Kidney epithelial cell (primary cell): ENCODE results near the gene CCND3. TPM values are rescaled to one million over a fixed set of nuclear protein-coding genes. Genes with fewer than 3 reads are reported as not detected.

ENCODE experiments used
- DNase-seq: peaks from one replicate; pipeline ENCODE4 v3.0.0-alpha.2; 2010; ENCODE audit warnings: low read depth
- H3K27me3 ChIP-seq: 2 replicates; pipeline ENCODE4 v1.6.0; 2011; ENCODE audit warnings: low read length; ENCODE audit not compliant: control insufficient read depth, insufficient read depth
- H3K36me3 ChIP-seq: 2 replicates; pipeline ENCODE4 v1.5.1; 2011; ENCODE audit warnings: low read length; ENCODE audit not compliant: control insufficient read depth, insufficient read depth
- H3K4me3 ChIP-seq: 2 replicates; pipeline ENCODE4 v1.5.1; 2011; ENCODE audit warnings: low read depth, mild to moderate bottlenecking, control low read depth, low read length
- CTCF ChIP-seq: IDR thresholded peaks from 2 replicates; pipeline ENCODE4 v1.5.1; 2011; ENCODE audit warnings: mild to moderate bottlenecking, moderate library complexity, low read length, control low read depth, inconsistent platforms; ENCODE audit not compliant: insufficient read depth, poor library complexity, severe bottlenecking
- total RNA-seq: library from RNA; depleted of rRNA; stranded (reverse); fragments of >200 nt; gene quantifications from 2 replicates; pipeline ENCODE4 v1.2.3, GENCODE V29; 2015

CCND3 gene
- total RNA-seq: 23.9 and 29.2 TPM in 2 replicates

DNA sequence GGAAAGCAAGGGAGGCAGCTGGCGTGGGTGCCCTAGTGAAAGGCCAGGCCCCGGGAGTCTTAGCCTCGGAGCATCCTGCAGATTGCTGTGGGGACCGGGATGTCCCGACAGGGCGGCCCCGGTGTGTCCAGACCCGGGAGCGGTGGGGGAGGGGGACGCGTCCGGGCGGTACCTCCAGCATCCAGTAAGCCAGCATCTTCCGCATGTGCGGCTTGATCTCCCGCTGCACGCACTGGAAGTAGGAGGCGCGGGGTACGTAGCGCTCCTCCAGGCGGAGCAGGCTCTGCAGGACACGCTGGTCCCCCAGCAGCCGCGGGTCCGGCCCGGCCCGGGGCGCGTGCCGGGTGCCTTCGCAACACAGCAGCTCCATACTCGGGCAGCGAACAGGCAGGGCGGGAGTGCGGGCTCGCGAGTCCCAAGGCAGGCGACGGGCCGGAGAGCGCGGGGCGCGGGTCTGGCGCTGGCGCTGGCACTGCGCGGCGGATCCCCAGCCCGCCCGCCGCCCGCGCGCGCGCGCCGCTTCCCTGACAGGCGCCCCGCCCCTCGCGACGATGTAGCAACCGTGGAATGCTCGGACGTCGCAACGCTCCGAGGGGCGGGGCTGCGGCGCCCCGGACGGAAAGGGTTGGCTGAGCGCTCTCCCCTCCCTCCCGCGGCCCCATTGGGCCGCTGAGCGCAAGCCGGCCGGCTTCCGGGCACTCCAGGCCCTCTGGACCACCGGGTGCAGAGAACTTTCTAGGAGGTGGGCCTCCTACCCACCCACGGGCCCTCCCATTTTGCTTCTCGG lies at the start of gene CCND3:
Gene CCND3 (minus strand): TSS at position 529 of the 787 bp plus-strand sequence. CDS start 159 bp downstream, at position 370.
- Histone ChIP-seq H3K27me3 (no peaks in the 10 kb centered on the region), H3K4me3 (peak within 1 kb of the TSS; percentile 87), H3K36me3 (peaks cover 2% of the 10 kb centered on the region)
- no peak for DNase-seq
- TF ChIP-seq CTCF: no peak

DNA sequence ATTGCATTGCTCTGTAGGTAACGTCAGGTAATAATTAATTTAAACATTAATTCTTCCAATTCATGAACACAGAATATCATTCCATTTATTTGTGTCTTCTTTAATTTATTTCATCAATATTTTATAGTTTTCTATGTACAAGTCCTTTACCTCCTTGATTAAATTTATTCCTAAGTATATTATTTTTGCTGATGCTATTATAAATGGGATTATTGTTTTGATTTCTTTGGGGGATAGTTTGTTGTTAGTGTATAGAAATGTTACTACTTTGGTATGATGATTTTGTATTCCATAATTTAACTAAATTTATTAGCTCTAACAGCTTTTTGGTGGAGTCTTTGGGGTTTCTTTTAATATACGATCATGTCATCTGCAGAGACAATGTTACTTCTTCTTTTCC lies 44.7 kb upstream of the CCND3 start:
- Histone ChIP-seq H3K36me3 (no peaks in the 10 kb centered on the region), H3K4me3 (no peak overlapping the region), H3K27me3 (no peaks in the 10 kb centered on the region)
- TF ChIP-seq CTCF: no peak
- no peak for DNase-seq

DNA sequence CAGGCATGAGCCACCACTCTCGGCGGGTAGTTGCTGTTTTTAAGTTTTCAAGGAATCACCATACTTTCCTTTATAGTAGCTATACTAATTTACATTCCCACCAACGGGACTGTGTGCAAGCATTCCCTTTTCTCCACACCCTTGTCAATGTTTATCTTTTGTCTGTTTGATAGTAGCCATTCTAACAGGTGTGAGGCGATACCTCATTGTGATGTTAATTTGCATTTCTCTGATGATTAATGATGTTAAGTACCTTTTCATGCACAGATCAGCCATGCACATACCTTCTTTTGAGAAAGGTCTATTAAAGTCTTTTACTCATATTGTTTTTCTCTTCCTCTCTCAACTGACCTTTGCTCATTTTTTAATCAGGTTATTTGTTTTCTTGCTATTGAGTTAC lies 43.0 kb upstream of the CCND3 start:
- H3K36me3 ChIP-seq: no peaks in the 10 kb centered on the region
- DNase-seq: no peak
- H3K27me3 ChIP-seq: no peaks in the 10 kb centered on the region
- TF ChIP-seq CTCF: no peak
- H3K4me3 ChIP-seq: no peak overlapping the region

DNA sequence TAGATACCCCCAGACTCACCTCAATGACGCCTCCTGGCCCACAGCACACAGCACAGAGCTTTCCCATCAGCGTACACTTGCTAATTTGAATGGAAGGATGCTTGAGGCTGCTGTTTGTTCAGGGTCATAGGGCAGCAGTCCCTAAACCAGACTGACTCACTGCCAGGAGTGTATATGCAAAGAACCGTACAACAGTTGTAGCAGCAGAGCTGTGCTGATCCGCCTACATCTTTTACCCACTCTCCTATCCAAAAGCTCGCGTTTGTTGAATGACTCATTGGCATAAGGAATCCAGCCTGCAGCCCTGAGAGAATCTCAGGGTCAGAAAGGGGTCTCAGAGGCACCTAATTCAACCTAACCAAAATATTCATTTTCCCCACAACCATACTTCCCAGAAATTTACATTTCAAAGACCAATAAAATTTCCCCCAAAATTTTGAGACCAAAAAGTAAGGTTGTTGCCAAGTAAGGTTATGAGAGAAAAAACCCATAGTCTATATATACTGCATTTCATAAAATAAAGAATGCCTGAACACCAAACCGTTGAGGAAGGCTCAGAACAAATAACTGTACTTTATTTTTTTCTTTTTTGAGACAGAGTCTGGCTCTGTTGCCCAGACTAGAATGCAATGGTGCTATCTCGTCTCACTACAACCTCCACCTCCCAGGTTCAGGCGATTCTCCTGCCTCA lies 35.3 kb upstream of the CCND3 start:
- no peak for DNase-seq
- Histone ChIP-seq H3K27me3 (no peaks in the 10 kb centered on the region), H3K36me3 (no peaks in the 10 kb centered on the region), H3K4me3 (no peak overlapping the region)
- no peak for TF ChIP-seq CTCF

DNA sequence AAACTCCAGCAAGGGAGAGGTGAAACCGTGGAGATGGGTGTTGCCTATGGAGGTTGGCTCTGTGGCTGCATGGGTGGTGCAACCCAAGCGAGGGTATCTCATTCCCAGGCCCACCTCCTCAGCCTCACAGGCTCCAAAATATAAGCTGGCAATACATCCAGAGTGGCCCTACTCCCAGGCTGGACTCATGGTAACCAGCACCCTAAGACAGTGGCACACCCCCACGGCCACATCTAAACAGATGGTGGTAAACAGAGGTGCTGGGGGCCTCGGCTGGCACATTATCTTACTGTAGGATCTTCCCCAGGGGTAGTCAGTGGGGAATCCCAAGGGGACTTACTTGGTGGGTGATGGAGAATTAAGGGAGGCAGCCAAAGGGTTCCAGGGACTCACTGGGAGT lies 33.7 kb upstream of the CCND3 start:
- no peaks in the 10 kb centered on the region for H3K36me3 ChIP-seq
- H3K4me3 ChIP-seq: no peak overlapping the region
- no peak for DNase-seq
- no peak for TF ChIP-seq CTCF
- H3K27me3 ChIP-seq: no peaks in the 10 kb centered on the region
